Measurements from ENCODE around the gene ZNF362.

Gene ZNF362

DNA sequence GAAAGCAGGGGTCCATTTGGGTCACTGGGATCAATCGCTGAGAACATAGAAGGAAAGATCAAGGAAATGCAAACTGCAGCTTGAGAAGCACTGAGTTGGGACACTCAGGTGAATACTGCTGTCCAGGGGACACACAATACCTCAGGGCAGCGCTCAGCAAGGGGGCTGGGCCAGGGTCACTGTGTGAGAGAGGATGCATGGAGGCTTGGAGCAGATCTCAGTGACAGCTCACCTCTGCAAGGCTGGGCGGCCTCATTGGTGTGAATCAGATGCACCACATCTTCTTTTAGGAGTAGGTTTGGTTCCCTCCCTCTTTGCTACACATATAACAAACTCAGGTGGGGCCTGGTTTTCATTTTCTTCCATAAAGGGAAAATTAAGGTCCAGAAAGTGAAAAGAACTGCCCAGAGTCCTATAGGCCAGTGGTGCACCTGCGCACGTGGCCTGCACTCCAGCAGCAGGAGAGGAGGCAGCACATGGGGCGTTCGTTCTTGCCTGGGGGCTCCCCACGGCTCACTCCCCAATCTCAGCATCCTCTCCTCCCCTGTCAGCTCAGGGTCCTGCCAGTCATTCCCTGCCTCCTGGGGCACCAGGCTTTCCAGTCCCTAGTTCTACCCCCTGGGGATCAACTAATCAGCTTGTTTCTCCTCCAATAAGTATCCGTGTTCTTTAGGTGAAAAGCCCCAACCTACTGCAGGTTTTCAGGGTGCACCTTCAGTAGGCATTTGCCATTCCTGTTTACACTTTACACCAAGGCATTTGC, 63.1 kb downstream of the ZNF362 start:
- Histone ChIP-seq H3K36me3 (ENCODE audit: control insufficient read depth, insufficient read depth, low read length) (peaks cover 22% of the 10 kb centered on the region), H3K4me1 (ENCODE audit: control insufficient read depth, insufficient read depth, low read length, poor library complexity, severe bottlenecking) (peaks cover 7% of the 10 kb centered on the region), H3K4me3 (ENCODE audit: extremely low read depth, insufficient read depth, low read length, poor library complexity, severe bottlenecking) (no peak overlapping the region), H3K27ac (ENCODE audit: low read depth, low read length, severe bottlenecking) (no peak overlapping the region), H3K9me3 (ENCODE audit: control insufficient read depth, low read length) (no peaks in the 10 kb centered on the region)
- WGBS, 2 experiments (ENCODE audit: insufficient coverage in 2 of 2): 86 to 95% methylated on average over 6 to 8 of the region's 9 CpGs

DNA sequence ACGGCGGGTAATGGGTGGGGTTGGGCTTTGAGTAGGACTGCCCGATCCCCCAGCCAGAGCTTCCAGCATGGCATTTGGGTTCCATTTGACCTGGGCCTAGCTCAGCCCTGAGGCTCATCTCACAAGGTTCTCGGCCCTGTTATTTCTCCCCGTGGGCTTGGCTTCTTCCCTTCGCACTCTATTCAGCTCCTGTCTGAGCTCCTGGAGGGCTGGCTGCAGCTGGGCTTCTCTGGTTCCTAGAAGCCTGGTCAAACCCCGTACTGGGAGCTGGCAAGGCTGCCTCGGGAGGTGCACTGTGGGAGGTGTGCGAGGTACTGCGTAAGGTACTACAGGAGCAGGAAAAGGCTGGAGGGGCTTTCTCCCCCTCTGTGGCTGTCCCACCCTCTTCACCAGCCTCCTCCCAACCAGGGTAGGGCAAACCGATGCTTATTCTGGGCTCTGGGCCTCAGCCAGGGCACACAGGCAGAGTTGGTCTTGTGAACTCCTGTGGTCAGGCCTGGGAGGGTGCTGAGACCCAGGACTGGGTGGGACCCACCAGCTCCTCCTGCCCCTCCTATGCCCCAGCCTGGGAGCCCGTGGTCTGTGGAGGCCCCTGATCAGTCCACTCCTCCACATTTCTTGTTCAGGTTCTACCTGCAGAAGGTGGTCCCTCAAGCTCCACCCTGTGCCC, 63.8 kb downstream of the ZNF362 start:
- Histone ChIP-seq H3K36me3 (ENCODE audit: control insufficient read depth, insufficient read depth, low read length) (peaks cover 30% of the 10 kb centered on the region), H3K9me3 (ENCODE audit: control insufficient read depth, low read length) (no peaks in the 10 kb centered on the region), H3K27ac (ENCODE audit: low read depth, low read length, severe bottlenecking) (no peak overlapping the region), H3K4me1 (ENCODE audit: control insufficient read depth, insufficient read depth, low read length, poor library complexity, severe bottlenecking) (peaks cover 7% of the 10 kb centered on the region), H3K4me3 (ENCODE audit: extremely low read depth, insufficient read depth, low read length, poor library complexity, severe bottlenecking) (no peak overlapping the region)
- WGBS, 2 experiments (ENCODE audit: insufficient coverage in 2 of 2): 89 to 90% methylated on average over 3 to 6 of the region's 12 CpGs

DNA sequence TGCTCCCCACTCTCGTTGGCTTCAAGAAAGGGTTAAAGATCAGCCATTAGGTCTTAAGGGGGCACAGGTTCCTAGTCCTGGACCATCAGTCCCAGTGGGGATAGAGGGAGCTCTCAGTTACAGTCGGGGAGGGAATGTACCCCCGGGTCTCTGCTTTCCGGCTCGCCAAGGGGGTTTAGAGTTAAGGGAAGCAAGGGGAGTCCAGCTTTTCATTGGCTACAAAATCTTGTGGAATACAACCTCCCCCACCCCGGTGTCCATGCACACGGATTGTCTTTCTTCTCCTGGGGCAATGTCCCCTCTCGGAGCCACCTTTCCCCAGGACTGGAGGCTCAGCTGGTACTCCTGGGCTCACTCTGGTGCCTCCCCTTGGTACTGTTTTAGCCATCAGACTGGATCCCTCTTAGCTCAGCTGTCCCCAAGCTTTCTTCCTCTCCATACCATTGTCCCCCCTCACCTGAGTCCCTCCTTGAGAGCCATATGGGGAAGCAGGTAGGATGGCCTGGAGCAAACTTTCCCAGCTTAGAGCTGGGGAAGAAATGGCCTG, 64.4 kb downstream of the ZNF362 start, which contains the start of gene A3GALT2:
Gene A3GALT2 (minus strand): TSS at position 480 of the 547 bp plus-strand sequence. CDS start 0 bp downstream, at position 480.
- Histone ChIP-seq H3K36me3 (ENCODE audit: control insufficient read depth, insufficient read depth, low read length) (peaks cover 36% of the 10 kb centered on the region), H3K4me3 (ENCODE audit: extremely low read depth, insufficient read depth, low read length, poor library complexity, severe bottlenecking) (no peak within 1 kb of the TSS), H3K9me3 (ENCODE audit: control insufficient read depth, low read length) (no peaks in the 10 kb centered on the region), H3K27ac (ENCODE audit: low read depth, low read length, severe bottlenecking) (peak within 1 kb of the TSS; percentile 10), H3K4me1 (ENCODE audit: control insufficient read depth, insufficient read depth, low read length, poor library complexity, severe bottlenecking) (peaks cover 7% of the 10 kb centered on the region)
- 97% methylated on average over 4 to 8 of the region's 8 CpGs for WGBS, 2 experiments (ENCODE audit: insufficient coverage in 2 of 2)

DNA sequence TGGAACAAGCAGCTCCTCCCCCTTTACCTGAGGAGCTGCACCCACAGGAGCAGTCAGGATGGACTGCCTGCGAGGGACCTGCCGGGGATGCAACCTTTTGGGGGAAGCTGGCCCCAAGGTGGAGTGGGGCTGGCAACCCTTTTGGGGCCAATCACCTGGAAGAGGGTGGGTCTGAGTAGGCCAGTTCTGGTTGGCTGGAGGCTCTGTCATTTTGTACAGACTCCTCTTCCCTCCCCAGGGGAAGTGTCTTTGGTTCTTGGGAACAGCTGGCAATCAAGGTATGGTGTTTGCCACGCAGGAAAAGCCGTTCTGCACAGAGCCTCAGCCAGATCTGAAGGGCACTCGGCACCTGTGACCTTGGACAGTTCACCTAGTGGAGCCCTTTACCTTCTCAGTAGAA, 64.9 kb downstream of the ZNF362 start:
- H3K4me3 ChIP-seq (ENCODE audit: extremely low read depth, insufficient read depth, low read length, poor library complexity, severe bottlenecking): no peak overlapping the region
- H3K27ac ChIP-seq (ENCODE audit: low read depth, low read length, severe bottlenecking): peak overlapping the region; percentile 10
- no peaks in the 10 kb centered on the region for H3K9me3 ChIP-seq (ENCODE audit: control insufficient read depth, low read length)
- H3K36me3 ChIP-seq (ENCODE audit: control insufficient read depth, insufficient read depth, low read length): peaks cover 40% of the 10 kb centered on the region
- peaks cover 3% of the 10 kb centered on the region for H3K4me1 ChIP-seq (ENCODE audit: control insufficient read depth, insufficient read depth, low read length, poor library complexity, severe bottlenecking)
- 96 to 100% methylated on average over 1 to 4 of the region's 5 CpGs for WGBS, 2 experiments (ENCODE audit: insufficient coverage in 2 of 2)

DNA sequence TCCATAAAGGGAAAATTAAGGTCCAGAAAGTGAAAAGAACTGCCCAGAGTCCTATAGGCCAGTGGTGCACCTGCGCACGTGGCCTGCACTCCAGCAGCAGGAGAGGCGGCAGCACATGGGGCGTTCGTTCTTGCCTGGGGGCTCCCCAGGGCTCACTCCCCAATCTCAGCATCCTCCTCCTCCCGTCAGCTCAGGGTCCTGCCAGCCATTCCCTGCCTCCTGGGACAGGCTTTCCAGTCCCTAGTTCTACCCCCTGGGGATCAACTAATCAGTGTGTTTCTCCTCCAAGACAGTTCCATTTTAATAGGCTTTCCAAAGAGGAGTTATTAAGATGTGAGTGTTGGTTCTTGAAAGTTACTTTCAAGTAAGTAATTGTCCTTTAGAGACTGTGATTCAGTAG, 65.8 kb downstream of the ZNF362 start:
- peaks cover 50% of the 10 kb centered on the region for H3K36me3 ChIP-seq (ENCODE audit: control insufficient read depth, insufficient read depth, low read length)
- no peaks in the 10 kb centered on the region for H3K9me3 ChIP-seq (ENCODE audit: control insufficient read depth, low read length)
- H3K4me1 ChIP-seq (ENCODE audit: control insufficient read depth, insufficient read depth, low read length, poor library complexity, severe bottlenecking): no peaks in the 10 kb centered on the region
- no peak overlapping the region for H3K27ac ChIP-seq (ENCODE audit: low read depth, low read length, severe bottlenecking)
- WGBS, 2 experiments (ENCODE audit: insufficient coverage in 2 of 2): 86 to 95% methylated on average over 1 to 4 of the region's 6 CpGs
- no peak overlapping the region for H3K4me3 ChIP-seq (ENCODE audit: extremely low read depth, insufficient read depth, low read length, poor library complexity, severe bottlenecking)

DNA sequence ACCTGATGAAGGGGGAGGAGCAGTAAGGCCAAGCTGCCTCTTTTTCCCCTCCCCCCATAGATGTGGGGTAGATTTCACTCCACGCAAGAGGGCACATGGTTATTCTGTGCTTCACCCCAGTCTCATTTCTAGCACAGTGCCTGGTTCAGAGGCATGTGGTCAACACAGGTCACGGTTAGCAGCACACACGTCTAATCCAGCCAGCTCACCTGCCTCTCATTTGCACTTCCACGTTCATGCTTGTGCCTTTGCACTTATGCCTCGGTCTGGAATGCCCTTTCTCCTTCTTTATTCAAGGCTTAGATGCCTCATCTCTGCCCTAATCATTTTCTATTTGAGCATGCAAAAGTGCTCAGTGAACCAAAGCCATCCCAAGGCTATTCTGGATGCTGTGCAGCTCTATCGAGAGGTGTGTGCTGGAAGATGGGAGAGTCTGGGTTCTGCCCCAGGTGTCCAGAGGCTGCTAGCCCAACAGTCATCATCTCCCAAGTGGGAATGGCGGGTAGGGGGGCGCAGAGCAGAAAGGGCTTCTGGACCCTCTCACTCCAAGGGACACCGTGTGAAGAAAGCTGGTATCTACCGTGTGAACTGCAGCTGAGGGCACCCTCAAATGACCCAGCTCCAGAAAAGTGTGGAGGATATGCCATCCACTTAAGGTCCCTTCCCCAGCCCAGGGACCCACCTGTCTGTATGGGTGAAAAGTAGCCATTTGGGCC, 66.7 kb downstream of the ZNF362 start:
- H3K4me3 ChIP-seq (ENCODE audit: extremely low read depth, insufficient read depth, low read length, poor library complexity, severe bottlenecking): no peak overlapping the region
- H3K9me3 ChIP-seq (ENCODE audit: control insufficient read depth, low read length): no peaks in the 10 kb centered on the region
- H3K36me3 ChIP-seq (ENCODE audit: control insufficient read depth, insufficient read depth, low read length): peaks cover 59% of the 10 kb centered on the region
- WGBS, 2 experiments (ENCODE audit: insufficient coverage in 2 of 2): 97 to 99% methylated on average over 8 of the region's 10 CpGs
- H3K4me1 ChIP-seq (ENCODE audit: control insufficient read depth, insufficient read depth, low read length, poor library complexity, severe bottlenecking): no peaks in the 10 kb centered on the region
- H3K27ac ChIP-seq (ENCODE audit: low read depth, low read length, severe bottlenecking): no peak overlapping the region

DNA sequence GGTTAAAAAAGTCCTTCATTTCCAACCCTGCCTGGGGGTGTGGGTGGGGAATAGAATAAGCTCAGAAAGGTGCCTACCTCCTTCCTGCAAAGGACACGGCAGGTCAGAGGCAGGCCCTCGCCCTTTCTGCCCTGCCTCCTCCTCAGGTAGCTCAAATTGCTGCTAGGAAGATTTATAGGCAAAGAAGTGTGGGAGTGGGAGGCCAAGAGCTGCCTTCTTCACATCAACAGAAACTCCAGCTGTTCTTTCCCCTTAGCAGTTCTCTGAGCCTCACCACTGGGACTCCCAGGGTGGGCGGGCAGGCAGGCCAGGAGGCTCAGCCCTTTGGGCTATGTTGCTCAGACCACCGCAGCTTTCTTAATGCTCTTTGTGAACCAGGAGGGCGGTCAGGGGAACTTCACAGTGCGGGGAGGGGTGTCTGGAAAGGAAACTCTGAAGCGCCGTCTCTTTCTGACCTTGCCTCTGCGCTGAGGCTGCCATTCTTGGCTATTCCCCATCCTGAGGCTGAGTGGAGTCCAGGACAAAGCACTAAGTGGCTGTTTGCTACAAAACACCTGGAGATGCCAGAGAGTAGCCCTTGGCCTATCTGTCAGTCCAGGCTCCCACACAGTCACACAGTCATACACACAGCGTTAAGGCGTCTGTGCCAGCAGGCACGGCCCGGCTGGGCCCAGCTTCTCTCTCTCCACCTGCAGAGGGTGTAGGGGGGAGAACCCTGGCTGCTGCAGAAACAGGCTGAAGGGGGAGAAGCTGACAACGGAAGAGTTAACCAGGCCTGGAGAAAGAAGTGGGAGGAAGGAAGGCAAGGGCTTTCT, 67.6 kb downstream of the ZNF362 start:
- H3K36me3 ChIP-seq (ENCODE audit: control insufficient read depth, insufficient read depth, low read length): peaks cover 67% of the 10 kb centered on the region

DNA sequence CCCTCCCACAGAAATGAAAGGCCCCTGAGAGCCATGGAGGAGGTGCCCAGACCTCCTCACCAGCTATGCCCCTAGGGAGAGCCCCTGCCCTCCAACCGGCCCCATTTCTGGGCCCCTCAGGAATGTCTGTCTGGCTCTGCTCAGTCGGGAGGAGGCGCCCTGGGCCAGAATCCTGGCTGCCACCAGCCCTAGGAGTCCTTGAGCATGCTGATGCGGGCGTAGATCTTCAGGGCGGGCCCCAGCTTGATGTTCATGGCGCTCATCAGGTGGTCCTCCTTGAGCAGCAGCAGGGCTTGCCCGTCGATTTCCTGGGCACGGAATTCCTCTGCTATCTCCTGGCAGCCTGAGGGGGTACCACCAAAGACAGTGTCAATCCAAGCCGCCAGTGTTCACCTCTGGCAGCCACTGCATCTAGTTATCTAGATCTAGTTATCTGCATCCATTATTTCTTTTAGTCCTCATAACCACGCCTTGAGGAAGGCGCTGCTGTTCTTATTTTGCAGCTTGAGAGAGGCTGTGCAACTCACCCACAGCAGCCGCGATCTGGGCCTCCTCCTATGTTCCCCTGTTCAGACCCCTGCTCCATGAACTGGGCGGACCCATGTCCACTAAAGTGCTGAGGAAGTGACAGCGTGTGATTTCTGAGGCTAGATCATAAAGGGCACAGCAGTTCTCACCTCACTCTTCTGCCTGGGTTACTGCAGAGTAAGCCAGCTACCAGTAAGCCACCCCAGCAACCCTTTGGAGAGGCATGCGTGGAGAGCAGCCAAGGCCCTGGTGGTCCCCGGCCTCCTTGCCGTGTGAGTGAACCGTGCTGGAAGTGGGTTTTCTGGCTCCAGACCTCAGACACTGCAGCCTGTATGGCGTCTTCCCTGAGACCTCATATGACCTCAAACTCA, 68.6 kb downstream of the ZNF362 start:
- WGBS, 2 experiments (ENCODE audit: insufficient coverage in 2 of 2): 90 to 94% methylated on average over 14 to 21 of the region's 22 CpGs
- H3K9me3 ChIP-seq (ENCODE audit: control insufficient read depth, low read length): no peaks in the 10 kb centered on the region
- H3K27ac ChIP-seq (ENCODE audit: low read depth, low read length, severe bottlenecking): no peak overlapping the region
- no peaks in the 10 kb centered on the region for H3K4me1 ChIP-seq (ENCODE audit: control insufficient read depth, insufficient read depth, low read length, poor library complexity, severe bottlenecking)
- no peak overlapping the region for H3K4me3 ChIP-seq (ENCODE audit: extremely low read depth, insufficient read depth, low read length, poor library complexity, severe bottlenecking)
- H3K36me3 ChIP-seq (ENCODE audit: control insufficient read depth, insufficient read depth, low read length): peaks cover 78% of the 10 kb centered on the region

More for the DNA sequence above, 67.6 kb downstream of the ZNF362 start:
- 96% methylated on average over 8 of the region's 14 CpGs for WGBS, 2 experiments (ENCODE audit: insufficient coverage in 2 of 2)
- Histone ChIP-seq H3K9me3 (ENCODE audit: control insufficient read depth, low read length) (no peaks in the 10 kb centered on the region), H3K4me1 (ENCODE audit: control insufficient read depth, insufficient read depth, low read length, poor library complexity, severe bottlenecking) (no peaks in the 10 kb centered on the region), H3K4me3 (ENCODE audit: extremely low read depth, insufficient read depth, low read length, poor library complexity, severe bottlenecking) (no peak overlapping the region), H3K27ac (ENCODE audit: low read depth, low read length, severe bottlenecking) (peak overlapping the region; percentile 16)

DNA sequence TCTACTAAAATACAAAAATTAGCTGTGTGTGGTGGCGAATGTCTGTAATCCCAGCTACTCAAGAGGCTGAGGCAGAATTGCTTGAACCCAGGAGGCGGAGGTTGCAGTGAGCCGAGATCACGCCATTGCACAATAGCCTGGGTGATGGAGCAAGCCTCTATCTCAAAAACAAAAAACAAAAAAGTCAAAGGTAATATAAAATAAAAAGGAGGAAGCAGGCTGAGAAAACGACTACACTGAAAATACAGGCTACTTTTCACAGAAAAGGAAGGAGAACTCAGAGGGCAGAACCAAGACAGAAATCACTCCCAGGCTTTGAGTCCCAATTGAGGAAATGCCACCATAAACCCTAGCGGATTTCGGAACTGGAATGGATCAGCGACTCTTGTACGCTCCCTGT, 70.5 kb downstream of the ZNF362 start:
- H3K36me3 ChIP-seq (ENCODE audit: control insufficient read depth, insufficient read depth, low read length): peaks cover 96% of the 10 kb centered on the region
- no peaks in the 10 kb centered on the region for H3K4me1 ChIP-seq (ENCODE audit: control insufficient read depth, insufficient read depth, low read length, poor library complexity, severe bottlenecking)
- H3K9me3 ChIP-seq (ENCODE audit: control insufficient read depth, low read length): no peaks in the 10 kb centered on the region
- H3K4me3 ChIP-seq (ENCODE audit: extremely low read depth, insufficient read depth, low read length, poor library complexity, severe bottlenecking): no peak overlapping the region
- WGBS, 2 experiments (ENCODE audit: insufficient coverage in 2 of 2): 83 to 100% methylated on average over 1 to 5 of the region's 9 CpGs
- H3K27ac ChIP-seq (ENCODE audit: low read depth, low read length, severe bottlenecking): no peak overlapping the region

Data from mesodermal cell (in vitro differentiated cells).